Mucosa of gallbladder (tissue), 1 donor: ENCODE data around the gene BCORL1. TPM values are rescaled to one million over a fixed set of nuclear protein-coding genes. Genes with fewer than 3 reads are reported as not detected.
A peak's percentile ranks its signal among the peaks of the same experiment; 100 is the strongest.

Experiments used
- DNase-seq: peaks from one replicate; pipeline ENCODE4 v3.0.0-alpha.2; 2020; ENCODE audit warnings: low spot score
- total RNA-seq: library from RNA; stranded (reverse); gene quantifications from one replicate; pipeline ENCODE4 v1.2.1, GENCODE V29; 2021
- donor health status: DM: no; HTN: no; CAD: no.

Gene BCORL1
- total RNA-seq, 1 donor from 2014 or later: 12.4 TPM

DNA sequence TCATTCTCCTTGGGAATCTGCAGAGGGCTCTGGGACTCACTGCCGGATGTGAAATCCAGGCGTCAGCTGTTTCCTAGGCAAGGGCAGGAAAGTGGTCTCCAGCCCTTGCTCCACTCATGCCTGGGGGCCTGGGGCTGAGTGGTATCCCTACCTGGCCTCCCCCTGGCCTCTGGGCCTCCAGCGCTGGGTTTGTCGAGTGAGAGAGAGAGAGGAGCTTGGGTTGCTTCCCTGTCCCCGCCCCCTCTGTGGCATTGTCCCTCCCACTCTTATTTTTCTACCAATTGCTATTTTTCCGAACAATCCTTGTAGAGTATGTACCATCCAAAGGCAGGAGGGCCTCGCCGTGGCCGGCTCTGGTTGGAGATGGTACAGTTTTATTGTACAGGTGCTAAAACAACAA, 74.8 kb downstream of the BCORL1 start:
- DNase-seq: no peak

GRCh38 chrX:130058652-130059051, 76.2 kb downstream of the BCORL1 start:
- DNase-seq: no peak

DNA sequence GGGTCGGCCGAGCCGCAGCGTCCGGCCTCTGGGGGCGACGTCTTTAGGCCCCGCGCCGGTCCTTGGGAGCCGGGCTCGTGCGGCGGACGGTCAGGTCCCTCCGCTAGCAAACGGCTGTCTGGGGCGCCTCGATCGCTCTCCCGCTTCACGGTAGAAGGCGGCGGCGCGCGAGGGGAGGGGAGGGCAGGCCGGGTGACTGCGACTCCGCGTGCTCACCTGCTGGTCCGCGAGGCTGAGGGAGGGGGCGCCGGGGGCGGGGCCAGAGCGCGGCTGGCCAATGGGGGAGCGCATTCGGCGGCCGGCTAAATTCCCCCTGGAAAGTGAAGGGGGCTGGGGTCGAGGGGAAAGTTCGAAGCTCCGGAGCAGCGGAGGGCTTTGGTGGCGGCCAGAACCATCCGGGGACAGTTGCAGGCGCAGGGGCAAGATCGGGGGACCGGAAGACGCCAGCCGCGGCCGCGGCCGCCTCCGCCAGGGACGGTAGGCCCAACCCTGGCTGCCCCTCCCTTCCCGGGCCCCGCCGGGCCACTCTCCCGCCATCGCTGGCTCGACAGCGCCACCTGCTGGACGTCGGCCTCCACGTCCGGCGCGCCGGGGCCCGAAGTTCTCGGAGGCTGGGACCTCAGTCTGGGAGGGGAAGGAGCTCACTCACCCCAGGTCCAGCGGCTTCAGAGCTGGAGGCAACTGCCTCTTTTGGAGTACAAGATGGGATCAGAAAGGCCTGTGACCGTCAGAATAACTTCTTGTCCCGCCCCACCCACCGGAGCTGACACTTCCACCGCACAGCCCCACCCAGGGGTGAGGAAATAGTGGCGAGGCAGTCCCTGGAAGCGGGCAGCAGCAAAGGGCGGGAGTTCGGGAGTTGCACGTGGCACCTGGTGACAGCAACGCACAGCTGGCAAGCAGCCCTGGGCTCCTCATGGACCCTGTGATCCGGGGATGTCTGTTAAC, 78.0 kb downstream of the BCORL1 start:
- peak; percentile 73 for DNase-seq

- DNase-seq: no peak
These were observed 84.7 kb downstream of the BCORL1 start for GRCh38 chrX:130066975-130067615.

DNA sequence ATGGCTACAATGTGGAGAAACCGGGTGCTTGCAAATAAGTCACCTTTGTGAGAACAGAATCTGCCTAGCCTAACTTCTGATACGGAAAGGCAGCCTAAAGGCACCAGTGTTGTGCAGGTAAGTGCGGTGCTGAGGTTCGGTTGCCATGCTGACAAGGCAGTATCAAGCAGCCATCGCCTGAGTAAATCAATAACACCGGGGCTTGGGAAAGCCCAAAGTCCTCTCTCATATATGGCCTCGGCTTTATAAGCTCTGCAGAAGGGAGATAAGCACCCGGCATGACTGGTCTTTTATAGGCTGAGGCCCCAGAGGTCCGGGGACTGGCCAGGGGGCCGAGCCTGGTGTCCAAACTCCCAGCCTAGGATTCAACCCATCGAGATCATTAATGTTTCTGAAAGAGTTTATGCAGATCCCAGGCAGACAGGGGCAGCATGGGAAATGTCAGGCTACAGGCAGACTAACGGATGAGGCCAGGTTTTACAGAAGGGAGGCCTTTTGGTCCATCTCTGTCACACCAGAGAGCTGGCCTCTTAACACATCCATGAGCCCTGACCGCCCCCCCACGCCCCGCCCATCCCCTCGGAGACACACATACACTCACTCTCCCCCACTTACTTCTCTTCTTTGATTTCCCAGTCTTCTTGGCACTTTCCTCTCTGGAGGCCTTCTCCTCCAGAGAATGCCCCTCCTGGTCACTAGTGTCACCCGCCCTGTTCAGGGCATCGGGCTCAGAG, 89.3 kb downstream of the BCORL1 start:
- DNase-seq: peak; percentile 37

GRCh38 chrX:130072345-130072740, 89.9 kb downstream of the BCORL1 start:
- no peak for DNase-seq

DNA sequence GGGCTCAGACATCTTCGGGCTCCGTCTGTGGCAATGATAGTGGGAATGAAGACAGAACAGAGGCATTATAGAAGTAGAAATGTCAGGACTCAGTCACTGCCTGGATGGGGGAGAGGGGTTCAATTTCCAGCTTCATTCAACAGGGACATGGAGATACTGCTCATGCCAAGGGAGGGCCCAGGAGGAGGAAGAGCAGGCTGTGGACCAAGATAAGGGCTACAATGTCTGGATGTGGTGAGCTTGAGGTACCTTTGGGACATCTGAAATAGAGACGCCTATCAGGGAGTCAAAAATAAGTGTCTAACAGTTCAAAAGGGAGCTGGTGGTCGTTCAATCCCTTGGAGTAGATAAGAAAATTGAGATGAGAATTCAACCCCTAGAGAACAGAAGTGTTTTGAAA, 93.3 kb downstream of the BCORL1 start:
- no peak for DNase-seq

DNA sequence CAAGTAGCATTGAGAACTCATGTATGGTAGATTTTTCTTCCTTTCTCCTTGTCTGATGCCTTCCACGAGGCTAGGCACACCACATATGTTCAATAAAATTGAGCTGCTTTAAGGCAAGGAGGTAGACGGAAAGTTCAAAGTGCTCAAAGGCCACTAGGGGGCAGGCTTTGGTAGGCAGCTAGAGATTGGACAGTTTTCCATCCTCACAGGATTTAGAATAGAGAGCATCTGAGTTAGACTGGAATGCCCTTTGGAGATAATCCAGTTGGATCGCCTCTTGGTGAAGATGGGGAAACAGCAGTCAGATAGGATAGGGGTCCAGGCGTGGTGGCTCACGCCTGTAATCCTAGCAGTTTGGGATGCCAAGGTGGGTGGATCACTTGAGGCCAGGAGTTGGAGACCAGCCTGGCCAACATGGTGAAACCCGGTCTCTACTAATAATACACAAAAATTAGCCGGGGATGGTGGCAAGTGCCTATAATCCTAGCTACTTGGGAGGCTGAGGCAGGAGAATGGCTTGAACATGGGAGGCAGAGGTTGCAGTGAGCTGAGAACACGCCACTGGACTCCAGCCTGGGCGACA, 97.5 kb downstream of the BCORL1 start:
- DNase-seq: peak; percentile 66

- DNase-seq: no peak
These were observed 98.4 kb downstream of the BCORL1 start for GRCh38 chrX:130080791-130081367.

GRCh38 chrX:130081421-130082045, 99.1 kb downstream of the BCORL1 start:
- DNase-seq: no peak

DNA sequence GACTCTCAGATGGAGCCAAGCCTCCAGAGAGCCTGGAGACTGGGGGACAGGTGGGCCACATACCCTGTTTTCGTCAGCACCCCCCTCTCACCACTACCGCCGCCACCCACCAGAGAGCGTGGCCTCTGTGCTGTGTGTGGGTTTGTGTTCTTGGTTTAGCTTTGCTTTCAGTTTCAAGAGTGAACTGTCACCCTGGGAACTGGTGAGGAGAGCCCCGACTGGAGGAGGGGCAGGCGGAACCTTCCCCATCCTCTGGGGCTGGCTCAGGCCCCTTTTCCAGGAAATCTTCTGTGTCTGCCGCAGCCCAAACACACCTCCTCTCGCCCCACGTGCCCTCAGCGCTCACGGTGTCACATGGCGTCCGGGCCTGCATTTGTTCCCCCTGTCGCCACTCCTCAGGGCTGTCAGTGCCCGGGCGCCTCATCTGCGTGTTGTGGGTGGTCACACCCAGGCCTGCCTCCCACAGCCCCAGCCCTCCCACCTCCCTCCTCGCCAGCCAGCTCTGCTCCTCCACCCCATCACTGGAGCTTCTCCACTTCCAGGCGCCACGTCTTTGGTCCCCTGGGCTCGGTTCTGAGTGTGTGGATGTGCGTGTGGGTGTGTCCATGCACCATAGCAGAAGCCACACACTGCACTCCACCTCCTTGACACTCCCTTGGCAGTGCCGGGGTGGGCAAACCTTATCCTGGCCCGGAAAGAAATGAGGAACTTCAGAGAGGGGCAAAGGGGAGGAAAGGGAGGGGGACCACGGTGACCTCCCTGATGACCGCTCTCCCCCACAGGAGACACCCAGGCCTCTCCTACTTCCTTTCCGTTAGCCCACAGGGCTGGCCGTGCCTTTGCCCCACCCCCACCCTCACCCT, 100.0 kb downstream of the BCORL1 start:
- peak; percentile 27 for DNase-seq

DNA sequence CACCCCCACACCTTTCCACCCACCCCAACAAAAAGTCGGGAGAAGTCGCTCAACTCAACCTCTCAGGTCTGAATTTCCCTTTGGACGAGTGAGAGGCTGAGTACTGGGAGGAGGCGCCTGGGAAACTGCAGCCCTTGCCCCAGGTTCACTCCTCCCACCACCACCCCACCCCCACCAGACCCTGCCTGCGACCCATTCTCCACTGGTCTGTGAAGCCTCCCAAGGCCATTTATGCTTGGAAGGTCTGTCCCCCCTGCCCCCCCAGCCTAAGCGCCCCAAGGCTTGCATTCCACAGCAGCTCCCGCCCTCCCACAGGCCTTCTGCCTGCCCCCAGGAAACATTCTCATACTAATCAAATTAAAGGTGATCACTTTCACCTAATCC, 100.7 kb downstream of the BCORL1 start:
- DNase-seq: no peak

GRCh38 chrX:130083656-130084382, 101.4 kb downstream of the BCORL1 start:
- no peak for DNase-seq

- DNase-seq: no peak
These were observed 102.3 kb downstream of the BCORL1 start for GRCh38 chrX:130084631-130085237.

DNA sequence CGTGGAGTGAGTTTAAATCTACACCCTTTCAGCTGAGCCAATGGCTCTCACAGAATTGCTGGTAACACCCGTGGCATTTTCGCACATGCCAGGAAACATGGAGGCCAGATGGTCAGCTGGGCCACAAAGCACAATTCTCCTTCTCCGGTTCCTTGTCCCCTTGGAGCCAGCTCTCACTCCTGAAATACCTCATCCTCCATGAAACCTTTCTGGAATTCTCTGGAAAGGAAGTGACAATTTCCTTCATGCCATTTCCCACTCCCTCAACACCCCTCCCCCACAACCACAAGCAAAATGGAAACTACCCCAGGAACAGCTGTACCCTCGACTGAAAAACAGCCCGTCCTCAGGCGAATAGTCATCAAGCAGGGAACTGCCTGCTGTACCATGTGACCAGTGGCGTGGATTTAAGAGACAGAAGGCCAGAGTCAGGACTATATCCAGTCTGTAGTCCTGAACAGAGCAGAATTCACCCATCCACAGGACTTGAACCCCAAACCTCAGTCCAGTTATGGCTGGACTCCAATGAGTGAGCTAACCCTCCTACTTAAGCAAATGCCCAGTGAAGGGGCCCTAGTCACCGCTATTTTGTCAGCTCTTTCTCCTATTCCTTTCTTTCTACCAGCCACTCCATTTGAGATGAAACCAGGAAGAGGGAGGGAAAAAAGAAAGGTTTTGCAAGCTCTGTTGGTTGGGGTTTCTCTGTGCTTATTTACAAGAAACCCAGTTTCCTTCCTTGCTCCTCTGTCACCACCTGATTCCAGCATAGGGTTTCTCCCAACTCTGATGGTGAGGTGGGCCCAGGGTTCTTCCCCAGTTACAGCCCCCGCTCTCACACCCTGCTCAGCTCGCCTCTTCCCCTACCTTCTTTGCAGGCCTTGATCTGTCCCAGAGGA, 103.4 kb downstream of the BCORL1 start:
- no peak for DNase-seq

DNA sequence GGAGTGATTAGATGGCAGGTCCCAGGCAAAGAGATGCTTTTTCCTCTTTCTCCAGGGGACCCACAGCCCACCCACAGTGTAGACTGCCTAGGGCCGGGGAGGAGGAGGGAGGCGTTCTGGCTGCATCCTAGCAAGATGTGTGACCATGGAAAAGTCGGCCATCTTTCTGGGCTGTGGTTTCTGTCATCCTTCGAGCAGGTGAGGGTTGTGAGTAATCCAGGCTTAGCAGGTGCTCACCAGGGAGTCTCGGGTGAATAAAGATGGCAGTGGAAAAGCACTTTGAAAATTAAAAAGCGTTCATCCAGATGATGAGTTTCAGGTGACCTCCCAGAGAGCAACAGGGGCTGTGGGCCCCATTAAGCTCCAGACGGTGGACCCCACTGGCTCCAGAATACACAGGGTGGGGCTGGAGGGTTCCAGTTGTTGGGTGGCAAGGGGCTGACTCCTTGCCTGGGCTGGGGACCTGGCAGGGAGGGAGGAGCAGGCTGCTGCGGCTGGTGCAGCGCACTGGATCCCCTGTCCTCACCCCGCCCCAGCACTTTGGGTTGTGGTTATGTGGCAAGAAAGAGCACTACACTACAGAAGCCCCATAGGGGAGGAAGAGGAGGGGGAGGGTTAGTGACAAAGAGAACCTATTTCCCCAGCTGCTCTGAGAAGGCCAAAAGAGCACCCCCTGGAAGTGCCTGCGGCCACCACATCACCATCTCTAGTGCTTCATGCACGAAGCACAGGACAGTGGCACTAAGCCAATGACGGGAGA, 104.2 kb downstream of the BCORL1 start:
- DNase-seq: no peak

DNA sequence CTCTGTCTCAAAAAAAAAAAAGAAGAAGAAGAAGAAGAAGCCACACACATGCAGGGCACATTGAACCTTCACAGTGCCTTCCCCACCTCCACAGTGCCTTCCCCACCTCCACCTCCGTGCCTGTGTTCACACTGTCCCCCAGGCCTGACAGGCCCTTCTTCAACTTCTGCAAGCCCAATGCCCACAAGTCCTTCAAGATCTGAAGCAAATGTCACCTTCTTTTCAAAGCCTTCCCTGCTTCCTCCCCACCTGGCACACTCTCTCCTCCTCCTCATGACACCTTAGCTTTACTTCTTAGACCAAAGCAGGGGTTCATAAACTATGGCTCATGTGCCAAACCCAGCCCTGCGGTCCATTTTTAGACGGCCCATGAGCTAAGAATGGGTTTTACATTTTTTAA, 107.9 kb downstream of the BCORL1 start:
- DNase-seq: no peak
